H9 (cell line): ENCODE measurements around the gene DIP2C. TPM values are rescaled to one million over a fixed set of nuclear protein-coding genes. Genes with fewer than 3 reads are reported as not detected.

Source experiments
- DNase-seq: peaks from one replicate; pipeline ENCODE4 v3.0.0-alpha.2; 2017
- H2AFZ ChIP-seq: one replicate; pipeline ENCODE4 v1.6.1; 2013; ENCODE audit warnings: mild to moderate bottlenecking, low read length, control low read depth, moderate library complexity
- H2AK5ac ChIP-seq: 2 replicates; pipeline ENCODE4 v1.6.1; 2013; ENCODE audit warnings: low read length, control low read depth, mixed read lengths; ENCODE audit not compliant: insufficient read length
- H2BK120ac ChIP-seq: one replicate; pipeline ENCODE4 v1.6.1; 2013; ENCODE audit warnings: low read depth, mild to moderate bottlenecking, low read length, control low read depth, inconsistent platforms; ENCODE audit not compliant: poor library complexity, severe bottlenecking
- H2BK12ac ChIP-seq: 2 replicates; pipeline ENCODE4 v1.6.1; 2013; ENCODE audit warnings: low read length, control low read depth, mixed read lengths, low read depth; ENCODE audit not compliant: insufficient read length
- H2BK15ac ChIP-seq: 2 replicates; pipeline ENCODE4 v1.6.1; 2013; ENCODE audit warnings: low read depth, low read length, control low read depth
- H2BK20ac ChIP-seq: one replicate; pipeline ENCODE4 v1.6.1; 2013; ENCODE audit warnings: low read depth, mild to moderate bottlenecking, low read length, control low read depth, inconsistent platforms; ENCODE audit not compliant: poor library complexity, severe bottlenecking
- H2BK5ac ChIP-seq: 2 replicates; pipeline ENCODE4 v1.6.1; 2013; ENCODE audit warnings: low read length, control low read depth, mixed read lengths; ENCODE audit not compliant: insufficient read length
- H3K14ac ChIP-seq: 2 replicates; pipeline ENCODE4 v1.6.1; 2013; ENCODE audit warnings: low read length, control low read depth; ENCODE audit not compliant: insufficient read depth
- H3K18ac ChIP-seq: 2 replicates; pipeline ENCODE4 v1.6.1; 2013; ENCODE audit warnings: low read depth, mild to moderate bottlenecking, mixed read lengths, low read length, control low read depth; ENCODE audit not compliant: insufficient read length
- H3K23ac ChIP-seq: 2 replicates; pipeline ENCODE4 v1.6.1; 2013; ENCODE audit warnings: low read length, control low read depth, mixed read lengths, low read depth; ENCODE audit not compliant: insufficient read length
- H3K23me2 ChIP-seq: 2 replicates; pipeline ENCODE4 v1.6.1; 2013; ENCODE audit warnings: low read depth, mild to moderate bottlenecking, mixed read lengths, low read length, control low read depth; ENCODE audit not compliant: insufficient read length, poor library complexity, severe bottlenecking
- H3K27ac ChIP-seq: 2 replicates; pipeline ENCODE4 v1.5.1; 2013; ENCODE audit warnings: low read length, control low read depth, mixed read lengths, low read depth; ENCODE audit not compliant: insufficient read length
- H3K27me3 ChIP-seq: 2 replicates; pipeline ENCODE4 v1.6.1; 2013; ENCODE audit warnings: low read length, control low read depth, inconsistent platforms; ENCODE audit not compliant: insufficient read depth
- H3K4ac ChIP-seq: 2 replicates; pipeline ENCODE4 v1.6.1; 2013; ENCODE audit warnings: low read depth, mild to moderate bottlenecking, control low read depth, inconsistent platforms, low read length, moderate library complexity
- H3K4me1 ChIP-seq: 2 replicates; pipeline ENCODE4 v1.6.1; 2013; ENCODE audit warnings: low read length, control low read depth, inconsistent platforms; ENCODE audit not compliant: insufficient read depth
- H3K4me2 ChIP-seq: 2 replicates; pipeline ENCODE4 v1.6.1; 2013; ENCODE audit warnings: low read length, control low read depth, mixed read lengths; ENCODE audit not compliant: insufficient read length, insufficient read depth
- H3K56ac ChIP-seq: 2 replicates; pipeline ENCODE4 v1.6.1; 2013; ENCODE audit warnings: low read depth, mild to moderate bottlenecking, mixed read lengths, low read length, control low read depth; ENCODE audit not compliant: insufficient read length
- H3K79me1 ChIP-seq: 2 replicates; pipeline ENCODE4 v1.6.1; 2013; ENCODE audit warnings: low read depth, mild to moderate bottlenecking, moderate library complexity, low read length, control low read depth, inconsistent platforms; ENCODE audit not compliant: insufficient read depth, poor library complexity, severe bottlenecking
- H3K79me2 ChIP-seq: 2 replicates; pipeline ENCODE4 v1.6.1; 2013; ENCODE audit warnings: low read length, control low read depth, inconsistent platforms; ENCODE audit not compliant: insufficient read depth
- H3K9ac ChIP-seq: 2 replicates; pipeline ENCODE4 v1.6.1; 2013; ENCODE audit warnings: low read length, control low read depth, mixed read lengths; ENCODE audit not compliant: insufficient read length; ENCODE audit errors: extremely low read depth
- H3K9me3 ChIP-seq: one replicate; pipeline ENCODE4 v1.6.1; 2013; ENCODE audit warnings: low read depth, low read length, inconsistent platforms; ENCODE audit not compliant: control insufficient read depth
- H3T11ph ChIP-seq: one replicate; pipeline ENCODE4 v1.6.1; 2013; ENCODE audit warnings: mild to moderate bottlenecking, low read length, control low read depth, inconsistent platforms
- H4K20me1 ChIP-seq: one replicate; pipeline ENCODE4 v1.6.1; 2013; ENCODE audit not compliant: control insufficient read depth, insufficient read length, insufficient read depth
- H4K5ac ChIP-seq: 2 replicates; pipeline ENCODE4 v1.6.1; 2013; ENCODE audit warnings: low read depth, mild to moderate bottlenecking, mixed read lengths, low read length, control low read depth; ENCODE audit not compliant: insufficient read length
- H4K8ac ChIP-seq: replicated peaks from 2 replicates; pipeline ENCODE4 v1.6.1; 2013; ENCODE audit warnings: low read length, control low read depth, mixed read lengths, low read depth; ENCODE audit not compliant: insufficient read length
- H4K91ac ChIP-seq: 2 replicates; pipeline ENCODE4 v1.6.1; 2013; ENCODE audit warnings: low read depth, mild to moderate bottlenecking, moderate library complexity, mixed read lengths, low read length, control low read depth; ENCODE audit not compliant: insufficient read length
- H3K27ac Mint-ChIP-seq, 3 experiments: 2 replicates in 2 of 3; 3 replicates in 1 of 3; pipeline ENCODE4 v1.8.0; 2020 to 2021; ENCODE audit warnings: mixed read lengths in 3 of 3, mild to moderate bottlenecking in 1 of 3, moderate library complexity in 1 of 3
- H3K27me3 Mint-ChIP-seq: 2 replicates; pipeline ENCODE4 v1.8.0; 2021; ENCODE audit warnings: low read depth, mild to moderate bottlenecking, moderate library complexity, mixed read lengths
- H3K36me3 Mint-ChIP-seq, 3 experiments: 2 replicates in 2 of 3; 3 replicates in 1 of 3; pipeline ENCODE4 v1.8.0; 2020 to 2021; ENCODE audit warnings: low read depth in 3 of 3, mixed read lengths in 3 of 3; ENCODE audit not compliant: insufficient read depth in 1 of 3
- H3K4me1 Mint-ChIP-seq, 2 experiments: 2 replicates each; pipeline ENCODE4 v1.8.0; 2020; ENCODE audit warnings: mixed read lengths in 2 of 2
- H3K4me3 Mint-ChIP-seq, 2 experiments: 2 replicates in 1 of 2; 3 replicates in 1 of 2; pipeline ENCODE4 v1.8.0; 2020 to 2021; ENCODE audit warnings: mild to moderate bottlenecking in 2 of 2, mixed read lengths in 2 of 2, moderate library complexity in 1 of 2
- H3K9me3 Mint-ChIP-seq, 2 experiments: 2 replicates in 1 of 2; 3 replicates in 1 of 2; pipeline ENCODE4 v1.8.0; 2020; ENCODE audit warnings: mild to moderate bottlenecking in 2 of 2, mixed read lengths in 2 of 2, moderate library complexity in 1 of 2
- WGBS: extraction: QIAGEN DNeasy Blood & Tissue Kit; methylation state at CpG from one replicate; pipeline ENCODE4 v1.1.7; 2013; ENCODE audit warnings: missing lambda C conversion rate, low lambda C conversion rate, mixed read lengths; ENCODE audit not compliant: insufficient read length; ENCODE audit errors: extremely low coverage; 5-methylcytosine and 5-hydroxymethylcytosine counted together
- total RNA-seq: library from RNA; stranded (reverse); gene quantifications from 2 replicates; pipeline ENCODE4 v1.2.1, GENCODE V29; 2021
- TF ChIP-seq, protein P1 (sequence below): fragments of 200-600 bp; sonication (generic); conservative IDR thresholded peaks from 3 replicates; pipeline ENCODE4 v1.8.0; 2021; ENCODE audit warnings: antibody characterized with exemption, mild to moderate bottlenecking

Gene DIP2C
- total RNA-seq, 1 experiment from 2014 or later: 7.9 TPM

DNA sequence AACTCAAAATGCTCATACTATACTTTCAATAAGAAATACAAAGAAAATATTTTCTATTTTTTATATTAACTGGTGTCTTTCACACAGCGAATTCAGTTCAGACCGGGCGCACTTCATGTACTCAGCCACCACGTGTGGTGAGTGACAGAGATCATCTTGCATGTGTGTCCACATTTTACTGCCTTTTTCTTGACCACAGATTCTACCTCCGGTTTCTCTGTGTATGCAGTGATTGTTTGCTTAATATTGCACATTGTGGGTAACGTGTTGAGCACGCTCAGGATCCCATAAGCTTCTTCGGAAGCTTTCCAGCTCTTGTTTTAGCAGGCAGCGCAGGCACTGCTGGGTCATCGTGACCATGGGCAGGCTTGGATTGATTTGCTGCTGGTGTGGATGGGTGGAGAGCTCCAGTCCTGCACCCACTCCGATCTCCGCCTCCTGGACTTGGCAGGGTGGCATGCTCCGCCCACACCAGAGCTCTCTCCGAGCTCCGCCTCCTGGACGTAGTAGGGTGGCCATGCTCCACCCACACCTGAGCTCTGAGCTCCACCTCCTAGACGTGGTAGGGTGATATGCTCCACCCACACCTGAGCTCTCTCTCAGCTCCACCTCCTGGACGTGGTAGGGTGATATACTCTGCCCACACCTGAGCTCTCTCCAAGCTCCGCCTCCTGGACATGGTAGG lies 253.3 kb downstream of the DIP2C start:
- no peak overlapping the region for H3K18ac ChIP-seq
- Mint-ChIP-seq H3K4me1 (no peaks in the 10 kb centered on the region), H3K27me3 (no peaks in the 10 kb centered on the region), H3K4me3 (no peak overlapping the region), H3K27ac (no peak overlapping the region), H3K36me3 (peaks cover 8 to 30% (median 15%) of the 10 kb centered on the region in 3 experiments), H3K9me3 (peaks cover 7 to 14% of the 10 kb centered on the region in 2 experiments)
- H4K5ac ChIP-seq: no peak overlapping the region
- no peak overlapping the region for H3T11ph ChIP-seq
- TF ChIP-seq, protein P1, sequence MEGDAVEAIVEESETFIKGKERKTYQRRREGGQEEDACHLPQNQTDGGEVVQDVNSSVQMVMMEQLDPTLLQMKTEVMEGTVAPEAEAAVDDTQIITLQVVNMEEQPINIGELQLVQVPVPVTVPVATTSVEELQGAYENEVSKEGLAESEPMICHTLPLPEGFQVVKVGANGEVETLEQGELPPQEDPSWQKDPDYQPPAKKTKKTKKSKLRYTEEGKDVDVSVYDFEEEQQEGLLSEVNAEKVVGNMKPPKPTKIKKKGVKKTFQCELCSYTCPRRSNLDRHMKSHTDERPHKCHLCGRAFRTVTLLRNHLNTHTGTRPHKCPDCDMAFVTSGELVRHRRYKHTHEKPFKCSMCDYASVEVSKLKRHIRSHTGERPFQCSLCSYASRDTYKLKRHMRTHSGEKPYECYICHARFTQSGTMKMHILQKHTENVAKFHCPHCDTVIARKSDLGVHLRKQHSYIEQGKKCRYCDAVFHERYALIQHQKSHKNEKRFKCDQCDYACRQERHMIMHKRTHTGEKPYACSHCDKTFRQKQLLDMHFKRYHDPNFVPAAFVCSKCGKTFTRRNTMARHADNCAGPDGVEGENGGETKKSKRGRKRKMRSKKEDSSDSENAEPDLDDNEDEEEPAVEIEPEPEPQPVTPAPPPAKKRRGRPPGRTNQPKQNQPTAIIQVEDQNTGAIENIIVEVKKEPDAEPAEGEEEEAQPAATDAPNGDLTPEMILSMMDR: no peak
- no peaks in the 10 kb centered on the region for H3K79me2 ChIP-seq
- no peaks in the 10 kb centered on the region for H3K23me2 ChIP-seq
- no peak overlapping the region for H2BK15ac ChIP-seq
- H4K8ac ChIP-seq: no peak overlapping the region
- no peak overlapping the region for H2AK5ac ChIP-seq
- WGBS: no CpG with 5 or more reads among the region's 19 CpGs
- H3K79me1 ChIP-seq: no peaks in the 10 kb centered on the region
- H3K27me3 ChIP-seq: no peaks in the 10 kb centered on the region
- H2BK120ac ChIP-seq: no peak overlapping the region
- no peak overlapping the region for H2BK12ac ChIP-seq
- no peak overlapping the region for H2BK20ac ChIP-seq
- no peak overlapping the region for H3K23ac ChIP-seq
- no peak overlapping the region for H3K56ac ChIP-seq
- no peak overlapping the region for H3K4me2 ChIP-seq
- no peak overlapping the region for H2AFZ ChIP-seq
- H3K27ac ChIP-seq: no peak overlapping the region
- no peak overlapping the region for H4K91ac ChIP-seq
- H3K9ac ChIP-seq: no peak overlapping the region
- no peak overlapping the region for H2BK5ac ChIP-seq
- peak; percentile 71 for DNase-seq
- no peaks in the 10 kb centered on the region for H3K9me3 ChIP-seq
- no peaks in the 10 kb centered on the region for H3K4me1 ChIP-seq
- H3K4ac ChIP-seq: no peak overlapping the region
- no peaks in the 10 kb centered on the region for H4K20me1 ChIP-seq
- H3K14ac ChIP-seq: no peak overlapping the region
